Measurements from ENCODE around the gene SETBP1. TPM values are rescaled to one million over a fixed set of nuclear protein-coding genes. Genes with fewer than 3 reads are reported as not detected.

The SETBP1 gene
- total and polyA plus RNA-seq, 2 of the 4 experiments (the other 2 are of a cell fraction) = 0.19 to 0.36 TPM

DNA sequence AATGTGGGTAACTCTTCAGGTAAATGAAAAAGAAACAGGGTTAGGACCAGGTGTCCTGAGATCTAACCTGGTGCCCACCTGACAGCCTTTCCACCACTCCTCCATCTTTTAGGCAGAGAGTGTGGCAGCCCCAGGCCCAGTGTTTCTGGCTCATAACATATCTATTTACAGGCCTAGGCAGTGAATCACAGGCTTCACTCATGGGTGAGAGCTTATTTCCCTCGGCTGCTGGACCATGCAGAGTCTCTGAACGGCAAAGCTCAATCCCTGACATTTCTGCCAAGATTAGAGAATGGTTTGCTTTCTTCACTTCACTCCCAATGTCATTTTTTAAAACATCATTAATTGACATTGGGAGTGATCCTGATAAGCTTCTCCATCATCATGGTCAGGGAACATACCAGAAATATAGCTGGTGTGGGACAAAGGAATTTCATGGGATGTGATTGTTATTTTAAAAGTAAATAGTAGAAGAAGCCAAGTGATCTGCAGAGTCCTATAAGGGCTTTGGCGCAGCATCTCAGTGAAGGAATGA lies 323.9 kb downstream of the SETBP1 start:
- Histone ChIP-seq H3K4me1 (ENCODE audit: control insufficient read depth, insufficient read depth, low read length) (peaks cover 2% of the 10 kb centered on the region; the same call in 1 of the 2 replicates), H4K8ac (ENCODE audit: low read depth in 2 of 2, low read length in 2 of 2) (no peak overlapping the region), H3K27ac (ENCODE audit: insufficient read depth, low read length) (no peak overlapping the region), H3K56ac (ENCODE audit: extremely low read depth, insufficient read depth, low read length) (no peak overlapping the region), H4K5ac (ENCODE audit: low read depth, low read length) (no peak overlapping the region), H3K23ac (ENCODE audit: low read depth, low read length) (no peak overlapping the region), H2BK15ac (ENCODE audit: low read depth, low read length) (no peak overlapping the region), H4K91ac (ENCODE audit: insufficient read depth, low read depth, low read length) (no peak overlapping the region), H2AK9ac (replicated peaks; ENCODE audit: low read depth, low read length, poor library complexity) (no peak overlapping the region), H2AK5ac (ENCODE audit: low read depth, low read length) (no peak overlapping the region), H4K20me1 (ENCODE audit: insufficient read depth, low read length) (no peaks in the 10 kb centered on the region), H3K14ac (replicated peaks; ENCODE audit: low read depth, low read length) (no peak overlapping the region), H3K4me3 (ENCODE audit: insufficient read depth, low read depth, low read length) (no peak overlapping the region), H3K4me2 (ENCODE audit: low read depth, low read length) (no peak overlapping the region), H2AFZ (replicated peaks; ENCODE audit: low read length, poor library complexity) (no peak overlapping the region), H3K9me3 (ENCODE audit: control insufficient read depth, insufficient read depth, low read length) (no peaks in the 10 kb centered on the region), H3K9ac (ENCODE audit: low read depth, low read length) (no peak overlapping the region), H2BK120ac (ENCODE audit: low read depth, low read length) (no peak overlapping the region), H2BK5ac (ENCODE audit: low read depth, low read length, poor library complexity, severe bottlenecking) (no peak overlapping the region), H3K27me3 (ENCODE audit: control insufficient read depth, insufficient read depth, low read length) (no peaks in the 10 kb centered on the region), H3K4ac (ENCODE audit: low read depth, low read length) (no peak overlapping the region), H3K79me1 (ENCODE audit: low read depth in 1 of 2, low read length in 2 of 2) (no peaks in the 10 kb centered on the region), H2BK20ac (ENCODE audit: low read depth, low read length) (no peak overlapping the region), H3K36me3 (ENCODE audit: control insufficient read depth, insufficient read depth, low read length) (no peaks in the 10 kb centered on the region), H3K18ac (ENCODE audit: low read depth, low read length) (no peak overlapping the region), H3K9me1 (ENCODE audit: insufficient read depth, low read length) (no peaks in the 10 kb centered on the region)
- ATAC-seq (ENCODE audit: low read depth) (peak; percentile 47), DNase-seq (peak; percentile 30)
- WGBS, 2 experiments (ENCODE audit: extremely low coverage in 2 of 2, insufficient read length in 1 of 2) = no CpG with 5 or more reads among the region's 3 CpGs
- POLR2A ChIA-PET (ENCODE audit: unreplicated experiment) = no interaction called here
- intact Hi-C loops (cut with micrococcal nuclease) = no loop called here
- no peak for TF ChIP-seq MAFK (IDR thresholded peaks at IDR 0.05; ENCODE audit: low read depth, low read length)
- TF ChIP-seq, protein P1, sequence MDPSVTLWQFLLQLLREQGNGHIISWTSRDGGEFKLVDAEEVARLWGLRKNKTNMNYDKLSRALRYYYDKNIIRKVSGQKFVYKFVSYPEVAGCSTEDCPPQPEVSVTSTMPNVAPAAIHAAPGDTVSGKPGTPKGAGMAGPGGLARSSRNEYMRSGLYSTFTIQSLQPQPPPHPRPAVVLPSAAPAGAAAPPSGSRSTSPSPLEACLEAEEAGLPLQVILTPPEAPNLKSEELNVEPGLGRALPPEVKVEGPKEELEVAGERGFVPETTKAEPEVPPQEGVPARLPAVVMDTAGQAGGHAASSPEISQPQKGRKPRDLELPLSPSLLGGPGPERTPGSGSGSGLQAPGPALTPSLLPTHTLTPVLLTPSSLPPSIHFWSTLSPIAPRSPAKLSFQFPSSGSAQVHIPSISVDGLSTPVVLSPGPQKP (IDR thresholded peaks at IDR 0.05; ENCODE audit: borderline replicate concordance, low read depth, low read length) = no peak
- no peak for TF ChIP-seq RFX5 (IDR thresholded peaks at IDR 0.05; ENCODE audit: low read depth, low read length)
- no peak for TF ChIP-seq BHLHE40 (IDR thresholded peaks at IDR 0.05; ENCODE audit: low read depth, low read length)
- no peak for TF ChIP-seq RCOR1 (IDR thresholded peaks at IDR 0.05; ENCODE audit: insufficient replicate concordance, low read length)
- TF ChIP-seq, protein P2, sequence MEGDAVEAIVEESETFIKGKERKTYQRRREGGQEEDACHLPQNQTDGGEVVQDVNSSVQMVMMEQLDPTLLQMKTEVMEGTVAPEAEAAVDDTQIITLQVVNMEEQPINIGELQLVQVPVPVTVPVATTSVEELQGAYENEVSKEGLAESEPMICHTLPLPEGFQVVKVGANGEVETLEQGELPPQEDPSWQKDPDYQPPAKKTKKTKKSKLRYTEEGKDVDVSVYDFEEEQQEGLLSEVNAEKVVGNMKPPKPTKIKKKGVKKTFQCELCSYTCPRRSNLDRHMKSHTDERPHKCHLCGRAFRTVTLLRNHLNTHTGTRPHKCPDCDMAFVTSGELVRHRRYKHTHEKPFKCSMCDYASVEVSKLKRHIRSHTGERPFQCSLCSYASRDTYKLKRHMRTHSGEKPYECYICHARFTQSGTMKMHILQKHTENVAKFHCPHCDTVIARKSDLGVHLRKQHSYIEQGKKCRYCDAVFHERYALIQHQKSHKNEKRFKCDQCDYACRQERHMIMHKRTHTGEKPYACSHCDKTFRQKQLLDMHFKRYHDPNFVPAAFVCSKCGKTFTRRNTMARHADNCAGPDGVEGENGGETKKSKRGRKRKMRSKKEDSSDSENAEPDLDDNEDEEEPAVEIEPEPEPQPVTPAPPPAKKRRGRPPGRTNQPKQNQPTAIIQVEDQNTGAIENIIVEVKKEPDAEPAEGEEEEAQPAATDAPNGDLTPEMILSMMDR (conservative IDR thresholded peaks at IDR 0.05; ENCODE audit: low read depth, low read length) = no peak
- TF ChIP-seq CEBPB (IDR thresholded peaks at IDR 0.05; ENCODE audit: low read depth, low read length) = no peak
- no peak for TF ChIP-seq NFE2L2 (IDR thresholded peaks at IDR 0.05; ENCODE audit: low read depth, low read length)
- no peak for TF ChIP-seq FOS (IDR thresholded peaks at IDR 0.05; ENCODE audit: low read depth, low read length)
- no peak for TF ChIP-seq MAZ (IDR thresholded peaks at IDR 0.05; ENCODE audit: borderline replicate concordance, low read depth, low read length)
- no peak for TF ChIP-seq RAD21 (IDR thresholded peaks at IDR 0.05; ENCODE audit: low read length)
- no peak for TF ChIP-seq MXI1 (IDR thresholded peaks at IDR 0.05; ENCODE audit: borderline replicate concordance, low read depth, low read length)
- no peak for TF ChIP-seq SMC3 (IDR thresholded peaks at IDR 0.05; ENCODE audit: low read depth, low read length)
- TF ChIP-seq CHD1 (IDR thresholded peaks at IDR 0.05; ENCODE audit: low read depth, low read length) = no peak
- TF ChIP-seq, protein P3, sequence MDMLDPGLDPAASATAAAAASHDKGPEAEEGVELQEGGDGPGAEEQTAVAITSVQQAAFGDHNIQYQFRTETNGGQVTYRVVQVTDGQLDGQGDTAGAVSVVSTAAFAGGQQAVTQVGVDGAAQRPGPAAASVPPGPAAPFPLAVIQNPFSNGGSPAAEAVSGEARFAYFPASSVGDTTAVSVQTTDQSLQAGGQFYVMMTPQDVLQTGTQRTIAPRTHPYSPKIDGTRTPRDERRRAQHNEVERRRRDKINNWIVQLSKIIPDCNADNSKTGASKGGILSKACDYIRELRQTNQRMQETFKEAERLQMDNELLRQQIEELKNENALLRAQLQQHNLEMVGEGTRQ (IDR thresholded peaks at IDR 0.05; ENCODE audit: low read depth, low read length) = no peak
- CTCF ChIA-PET = no interaction called here
- BruUV-seq (replicated peaks) = no TSS peak
- dilution Hi-C loops (cut with HindIII; ENCODE audit: low sequenced_read_pairs, unreplicated experiment) = no loop called here
- in situ Hi-C loops (cut with MboI; ENCODE audit: low sequenced_read_pairs) = no loop called here

All from IMR-90 (cell line).